Type B pancreatic cell (in vitro differentiated cells): ENCODE measurements around the gene MCM8. TPM values are rescaled to one million over a fixed set of nuclear protein-coding genes. Genes with fewer than 3 reads are reported as not detected.

Experiments used
- DNase-seq: peaks from one replicate; pipeline ENCODE4 v3.0.0; 2021; ENCODE audit warnings: mixed read lengths; ENCODE audit not compliant: unreplicated experiment; ENCODE audit errors: extremely low spot score
- H3K27ac Mint-ChIP-seq: 2 replicates; pipeline ENCODE4 v1.8.0; 2021; ENCODE audit warnings: mild to moderate bottlenecking, mixed read lengths
- H3K27me3 Mint-ChIP-seq: 2 replicates; pipeline ENCODE4 v1.8.0; 2021; ENCODE audit warnings: mixed read lengths
- H3K36me3 Mint-ChIP-seq: 2 replicates; pipeline ENCODE4 v1.8.0; 2021; ENCODE audit warnings: mixed read lengths
- H3K4me1 Mint-ChIP-seq: one replicate; pipeline ENCODE4 v1.8.0; 2021; ENCODE audit warnings: mixed read lengths; ENCODE audit not compliant: unreplicated experiment
- H3K4me3 Mint-ChIP-seq: 2 replicates; pipeline ENCODE4 v1.8.0; 2021; ENCODE audit warnings: mild to moderate bottlenecking, mixed read lengths
- H3K9me3 Mint-ChIP-seq: 2 replicates; pipeline ENCODE4 v1.8.0; 2021; ENCODE audit warnings: mixed read lengths
- CTCF ChIP-seq: fragments of 200-600 bp; sonication (generic); conservative IDR thresholded peaks from 2 replicates; pipeline ENCODE4 v1.5.0; 2021; ENCODE audit warnings: antibody characterized with exemption, mild to moderate bottlenecking
- long read RNA-seq: library from polyadenylated mRNA; unstranded; transcript quantifications from one replicate; pipeline ENCODE4 v2.0.0, GENCODE V29; 2020
- total RNA-seq: library from RNA; stranded (reverse); gene quantifications from 2 replicates; pipeline ENCODE4 v1.2.1, GENCODE V29; 2021; ENCODE audit warnings: low replicate concordance

Gene MCM8
- 9.2 and 19.9 TPM in 2 replicates for total RNA-seq
- long read RNA-seq, full-length matches to known transcripts, result 13 of 16 reads
- long read RNA-seq, partial matches to known transcripts, result 1 of 16 reads
- long read RNA-seq, other reads (novel, unspliced or antisense), result 2 of 16 reads

GRCh38 chr20:5950271-5951031, at the start of gene MCM8, which contains the start of gene TRMT6:
Gene MCM8, plus strand, starts transcription at chr20:5950652. Its CDS starts 1,364 bp downstream, at chr20:5952016.
Gene TRMT6, minus strand, starts transcription at chr20:5950533. Its CDS starts 128 bp downstream, at chr20:5950405.
- Mint-ChIP-seq H3K9me3 (no peaks in the 10 kb centered on the region), H3K4me1 (peaks cover 21% of the 10 kb centered on the region), H3K27ac (peak within 1 kb of the TSS; percentile 90), H3K4me3 (peak within 1 kb of the TSS; percentile 96), H3K27me3 (no peaks in the 10 kb centered on the region), H3K36me3 (peaks cover 3% of the 10 kb centered on the region)
- no peak for TF ChIP-seq CTCF
- peak; percentile 88 for DNase-seq

- Mint-ChIP-seq H3K36me3 (no peaks in the 10 kb centered on the region), H3K4me3 (no peak overlapping the region), H3K9me3 (no peaks in the 10 kb centered on the region), H3K27me3 (peaks cover 33% of the 10 kb centered on the region), H3K27ac (no peak overlapping the region), H3K4me1 (no peaks in the 10 kb centered on the region)
- DNase-seq, result no peak
- TF ChIP-seq CTCF, result no peak
These were observed 49.5 kb upstream of the MCM8 start for GRCh38 chr20:5900908-5901307.

- TF ChIP-seq CTCF, result no peak
- Mint-ChIP-seq H3K4me3 (no peak overlapping the region), H3K9me3 (no peaks in the 10 kb centered on the region), H3K36me3 (no peaks in the 10 kb centered on the region), H3K27ac (no peak overlapping the region), H3K4me1 (no peaks in the 10 kb centered on the region), H3K27me3 (peaks cover 57% of the 10 kb centered on the region)
- DNase-seq, result no peak
These were observed 41.5 kb upstream of the MCM8 start for GRCh38 chr20:5908981-5909380.

GRCh38 chr20:5910186-5910585, 40.3 kb upstream of the MCM8 start:
- Mint-ChIP-seq H3K4me3 (peak overlapping the region; percentile 85), H3K9me3 (no peaks in the 10 kb centered on the region), H3K4me1 (no peaks in the 10 kb centered on the region), H3K36me3 (no peaks in the 10 kb centered on the region), H3K27me3 (peaks cover 62% of the 10 kb centered on the region), H3K27ac (no peak overlapping the region)
- no peak for DNase-seq
- TF ChIP-seq CTCF, result no peak

GRCh38 chr20:5913166-5913565, 37.3 kb upstream of the MCM8 start:
- Mint-ChIP-seq H3K9me3 (no peaks in the 10 kb centered on the region), H3K4me3 (no peak overlapping the region), H3K27me3 (peaks cover 49% of the 10 kb centered on the region), H3K4me1 (no peaks in the 10 kb centered on the region), H3K27ac (no peak overlapping the region), H3K36me3 (no peaks in the 10 kb centered on the region)
- DNase-seq, result no peak
- TF ChIP-seq CTCF, result no peak
